Measurements from ENCODE around the gene DLG2.
"Not testable (repeated sequence)": the region's sequence is repeated elsewhere in the genome, so short reads cannot be mapped to it uniquely, and the experiment has no call there.

DLG2 gene

GRCh38 chr11:85627332-85627997, at the start of gene DLG2:
TSS of gene DLG2 (minus strand) at chr11:85627344.
- DNase-seq (ENCODE audit: low read depth in 2 of 2) = no peak

GRCh38 chr11:85673393-85673792, 46.2 kb upstream of the DLG2 start:
- DNase-seq (ENCODE audit: low read depth in 2 of 2) = no peak

GRCh38 chr11:85672105-85672902, 45.2 kb upstream of the DLG2 start:
- no peak for DNase-seq (ENCODE audit: low read depth in 2 of 2)

GRCh38 chr11:85670949-85671663, 44.0 kb upstream of the DLG2 start:
- not testable (repeated sequence) for DNase-seq (ENCODE audit: low read depth in 2 of 2)

GRCh38 chr11:85668157-85668556, 41.0 kb upstream of the DLG2 start:
- no peak for DNase-seq (ENCODE audit: low read depth in 2 of 2)

GRCh38 chr11:85666687-85667086, 39.5 kb upstream of the DLG2 start:
- DNase-seq (ENCODE audit: low read depth in 2 of 2) = no peak

- no peak for DNase-seq (ENCODE audit: low read depth in 2 of 2)
These were observed 38.6 kb upstream of the DLG2 start for GRCh38 chr11:85665733-85666132.

GRCh38 chr11:85664615-85665481, 37.7 kb upstream of the DLG2 start, which contains the start of gene CREBZF:
TSS of gene CREBZF (minus strand) at chr11:85665129. CDS start at chr11:85664875, 254 bp downstream.
- peak; percentile 91 to 94 for DNase-seq (ENCODE audit: low read depth in 2 of 2)

GRCh38 chr11:85663753-85664614, 36.8 kb upstream of the DLG2 start:
- DNase-seq (ENCODE audit: low read depth in 2 of 2) = peak; percentile 79 to 84

- no peak for DNase-seq (ENCODE audit: low read depth in 2 of 2)
These were observed 36.1 kb upstream of the DLG2 start for GRCh38 chr11:85663080-85663752.

GRCh38 chr11:85661972-85662664, 35.0 kb upstream of the DLG2 start:
- DNase-seq (ENCODE audit: low read depth in 2 of 2) = no peak

- DNase-seq (ENCODE audit: low read depth in 2 of 2) = no peak
These were observed 31.0 kb upstream of the DLG2 start for GRCh38 chr11:85658180-85658579.

GRCh38 chr11:85656777-85657176, 29.6 kb upstream of the DLG2 start:
- no peak for DNase-seq (ENCODE audit: low read depth in 2 of 2)

GRCh38 chr11:85654343-85654742, 27.2 kb upstream of the DLG2 start:
- not testable (repeated sequence) for DNase-seq (ENCODE audit: low read depth in 2 of 2)

GRCh38 chr11:85652786-85653447, 25.8 kb upstream of the DLG2 start:
- no peak for DNase-seq (ENCODE audit: low read depth in 2 of 2)

- DNase-seq (ENCODE audit: low read depth in 2 of 2) = no peak
These were observed 24.0 kb upstream of the DLG2 start for GRCh38 chr11:85651118-85651517.

- DNase-seq (ENCODE audit: low read depth in 2 of 2) = peak; percentile 89 to 90
These were observed 20.6 kb upstream of the DLG2 start, which contains the start of gene TMEM126A for GRCh38 chr11:85647604-85648299. TSS of gene TMEM126A (plus strand) at chr11:85647967. CDS start at chr11:85650256, 2,289 bp downstream.

GRCh38 chr11:85647078-85647477, 19.9 kb upstream of the DLG2 start:
- DNase-seq (ENCODE audit: low read depth in 2 of 2) = no peak
